GM12891 (cell line): ENCODE measurements around the gene PHACTR4.

Experiments used
- POLR2A ChIP-seq: IDR thresholded peaks from 2 replicates; pipeline ENCODE4 v1.6.1; 2011; ENCODE audit warnings: low read depth, low read length, control low read depth
- POLR2AphosphoS5 ChIP-seq: IDR thresholded peaks from 2 replicates; pipeline ENCODE4 v1.6.1; 2011; ENCODE audit warnings: low read depth, low read length, control low read depth
- TAF1 ChIP-seq: IDR thresholded peaks from 2 replicates; pipeline ENCODE4 v1.6.1; 2011; ENCODE audit warnings: low read depth, low read length, control low read depth

GRCh38 chr1:28354121-28354520 is 15.4 kb upstream of the PHACTR4 start:
- TF ChIP-seq POLR2A (no peak), POLR2AphosphoS5 (no peak), TAF1 (no peak)
